C4-2B (cell line): ENCODE data around the gene SLC50A1.

Source experiments
- H3K27ac ChIP-seq: fragments of 450-650 bp; 2 replicates; pipeline ENCODE4 v1.5.1; 2017
- ZFX ChIP-seq: fragments of 450-650 bp; IDR thresholded peaks from 2 replicates; pipeline ENCODE4 v1.6.1; 2017
- TF ChIP-seq, protein P1 (sequence below): fragments of 450-650 bp; conservative IDR thresholded peaks from 2 replicates; pipeline ENCODE4 v1.5.1; 2017; ENCODE audit warnings: mild to moderate bottlenecking

Gene SLC50A1

DNA sequence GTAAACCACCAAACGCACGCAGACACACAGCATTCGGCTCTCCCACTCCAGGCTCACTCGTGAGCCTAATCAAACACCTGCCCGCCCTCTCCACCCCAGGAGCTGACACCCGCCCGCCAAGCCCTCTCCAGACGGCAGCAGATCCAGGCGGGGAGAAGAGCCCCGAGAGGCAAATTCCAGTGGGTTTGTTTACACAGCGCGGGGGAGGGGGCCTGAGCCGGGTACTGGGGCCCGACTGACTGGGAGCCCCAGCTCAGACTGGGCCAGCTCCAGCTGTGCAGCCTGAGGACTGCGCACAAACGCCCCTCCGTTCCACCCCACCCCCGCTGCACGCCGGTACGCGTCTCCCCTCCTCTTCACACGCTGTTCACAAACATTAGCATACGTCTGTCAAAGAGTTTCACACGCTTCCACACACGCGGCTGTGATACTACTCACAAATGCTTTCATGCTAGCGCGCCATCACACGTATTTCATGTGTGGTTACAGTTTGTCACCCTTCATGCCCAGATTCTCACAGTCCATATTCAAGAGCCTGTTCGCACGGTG is 9.0 kb upstream of the SLC50A1 start:
- peak overlapping the region; percentile 95 for H3K27ac ChIP-seq
- no peak for TF ChIP-seq ZFX
- TF ChIP-seq, protein P1, sequence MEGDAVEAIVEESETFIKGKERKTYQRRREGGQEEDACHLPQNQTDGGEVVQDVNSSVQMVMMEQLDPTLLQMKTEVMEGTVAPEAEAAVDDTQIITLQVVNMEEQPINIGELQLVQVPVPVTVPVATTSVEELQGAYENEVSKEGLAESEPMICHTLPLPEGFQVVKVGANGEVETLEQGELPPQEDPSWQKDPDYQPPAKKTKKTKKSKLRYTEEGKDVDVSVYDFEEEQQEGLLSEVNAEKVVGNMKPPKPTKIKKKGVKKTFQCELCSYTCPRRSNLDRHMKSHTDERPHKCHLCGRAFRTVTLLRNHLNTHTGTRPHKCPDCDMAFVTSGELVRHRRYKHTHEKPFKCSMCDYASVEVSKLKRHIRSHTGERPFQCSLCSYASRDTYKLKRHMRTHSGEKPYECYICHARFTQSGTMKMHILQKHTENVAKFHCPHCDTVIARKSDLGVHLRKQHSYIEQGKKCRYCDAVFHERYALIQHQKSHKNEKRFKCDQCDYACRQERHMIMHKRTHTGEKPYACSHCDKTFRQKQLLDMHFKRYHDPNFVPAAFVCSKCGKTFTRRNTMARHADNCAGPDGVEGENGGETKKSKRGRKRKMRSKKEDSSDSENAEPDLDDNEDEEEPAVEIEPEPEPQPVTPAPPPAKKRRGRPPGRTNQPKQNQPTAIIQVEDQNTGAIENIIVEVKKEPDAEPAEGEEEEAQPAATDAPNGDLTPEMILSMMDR, result no peak

DNA sequence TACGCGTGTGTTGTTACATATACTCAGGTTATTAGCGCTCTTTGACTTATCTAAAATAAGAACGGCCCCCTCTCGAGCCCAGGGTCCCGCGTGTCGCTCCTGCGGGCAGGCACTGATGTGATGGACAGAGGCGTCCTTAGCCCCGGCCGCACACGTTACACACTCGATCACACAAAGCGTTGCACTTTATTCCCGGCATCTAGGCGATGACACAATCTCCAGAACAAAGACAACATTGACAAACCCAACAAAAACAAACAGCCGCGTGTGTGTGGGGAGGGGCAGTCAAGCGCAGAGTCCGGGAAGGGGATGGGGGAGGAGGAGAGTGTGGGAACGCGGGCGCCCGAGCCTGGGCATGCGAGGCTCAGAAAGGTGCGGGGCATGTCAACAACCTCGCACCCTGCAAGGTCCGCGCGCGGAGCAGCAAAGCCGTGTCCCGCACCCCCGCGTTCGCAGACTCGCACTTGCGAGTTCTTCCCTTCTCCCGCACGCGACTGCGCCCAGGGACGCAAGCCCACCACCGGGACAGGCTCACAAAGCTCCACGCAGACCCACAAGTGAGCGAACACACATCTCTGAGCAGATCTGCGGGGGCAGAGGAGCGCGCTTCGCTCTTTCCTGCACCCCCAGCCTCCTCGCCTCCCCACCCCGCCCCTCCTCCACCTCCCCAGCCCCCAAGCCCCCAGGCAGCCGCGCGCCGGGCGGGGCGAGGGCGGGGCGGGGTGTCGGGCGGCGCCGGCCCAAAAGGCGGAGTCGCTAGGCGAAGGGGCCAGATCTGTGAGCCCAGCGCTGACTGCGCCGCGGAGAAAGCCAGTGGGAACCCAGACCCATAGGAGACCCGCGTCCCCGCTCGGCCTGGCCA is 8.3 kb upstream of the SLC50A1 start, which contains the start of gene EFNA1:
EFNA1 (plus strand) TSS at position 772 of the 862 bp plus-strand sequence. CDS start 102 bp downstream, outside the sequence.
- peak within 1 kb of the TSS; percentile 95 for H3K27ac ChIP-seq
- TF ChIP-seq, protein P1, result no peak
- no peak for TF ChIP-seq ZFX

DNA sequence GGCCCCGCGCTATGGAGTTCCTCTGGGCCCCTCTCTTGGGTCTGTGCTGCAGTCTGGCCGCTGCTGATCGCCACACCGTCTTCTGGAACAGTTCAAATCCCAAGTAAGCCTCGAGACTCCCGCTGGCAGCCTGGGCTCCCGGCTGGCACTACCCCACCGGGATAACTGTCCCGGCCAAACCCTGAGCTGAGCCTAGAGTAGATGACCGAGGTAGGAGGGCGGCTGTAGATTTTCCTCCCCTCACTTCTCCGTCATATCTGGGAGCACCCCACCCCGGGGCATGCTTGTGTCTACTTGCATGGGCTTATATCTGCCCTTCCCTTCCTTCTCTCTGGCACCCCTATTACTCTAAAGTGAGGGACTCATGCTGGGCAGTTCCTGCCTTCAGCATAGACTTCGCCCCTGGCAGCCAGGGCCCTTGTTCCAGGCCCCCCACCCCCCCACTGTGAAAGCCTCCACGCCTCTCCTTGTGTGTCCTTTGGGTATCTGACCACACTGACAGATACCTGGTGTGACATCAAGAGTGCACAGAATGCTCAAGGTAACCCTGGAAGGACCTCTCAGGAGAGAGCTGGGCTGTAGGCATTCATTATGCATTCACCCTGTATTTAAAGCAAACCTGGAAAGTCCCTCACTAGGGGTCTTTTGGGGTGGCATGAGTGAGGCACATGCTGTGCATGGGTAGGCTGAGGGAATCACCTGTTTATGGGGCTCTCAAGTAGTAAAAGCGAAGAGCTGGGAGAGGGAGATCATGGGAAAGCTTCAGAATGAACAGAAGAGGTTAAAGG is 7.5 kb upstream of the SLC50A1 start:
- H3K27ac ChIP-seq, result peak overlapping the region; percentile 95
- TF ChIP-seq, protein P1, result no peak
- no peak for TF ChIP-seq ZFX

DNA sequence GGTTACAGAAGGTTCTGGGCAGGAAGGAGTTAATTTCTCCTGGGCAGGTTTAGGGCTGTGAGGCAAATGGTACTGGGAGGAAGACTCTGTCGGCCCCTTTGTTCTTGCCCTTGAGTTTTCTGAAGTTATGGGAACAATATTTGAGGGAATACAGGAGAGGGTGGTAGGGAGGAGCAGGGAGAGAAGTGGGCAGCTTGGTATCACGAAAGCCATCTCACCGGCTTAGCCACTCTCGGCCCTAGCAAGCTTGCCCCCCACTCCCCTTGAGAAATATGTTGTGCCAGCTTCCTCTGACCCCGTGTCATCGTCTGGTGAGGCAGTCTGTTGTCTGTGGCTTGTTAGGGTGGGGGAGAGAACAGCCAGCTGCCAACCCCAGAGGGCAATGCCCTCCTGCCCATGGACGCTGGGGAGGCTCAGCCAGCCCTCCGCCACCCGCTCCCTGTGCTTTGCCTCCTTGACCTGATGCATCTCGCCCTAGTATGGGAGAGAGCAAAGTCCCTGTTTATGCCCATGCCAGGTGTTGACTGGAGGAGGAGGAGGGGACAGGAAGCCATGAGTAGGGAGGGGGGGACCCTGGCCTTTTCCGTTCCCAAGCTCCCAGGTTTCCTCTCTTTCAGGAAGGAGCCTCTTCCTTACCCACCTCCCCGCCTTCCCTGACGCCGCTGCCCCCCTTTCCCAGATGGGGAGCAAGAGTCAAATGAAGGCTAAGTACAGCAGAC is 6.7 kb upstream of the SLC50A1 start:
- TF ChIP-seq, protein P1, result no peak
- H3K27ac ChIP-seq, result peak overlapping the region; percentile 95

DNA sequence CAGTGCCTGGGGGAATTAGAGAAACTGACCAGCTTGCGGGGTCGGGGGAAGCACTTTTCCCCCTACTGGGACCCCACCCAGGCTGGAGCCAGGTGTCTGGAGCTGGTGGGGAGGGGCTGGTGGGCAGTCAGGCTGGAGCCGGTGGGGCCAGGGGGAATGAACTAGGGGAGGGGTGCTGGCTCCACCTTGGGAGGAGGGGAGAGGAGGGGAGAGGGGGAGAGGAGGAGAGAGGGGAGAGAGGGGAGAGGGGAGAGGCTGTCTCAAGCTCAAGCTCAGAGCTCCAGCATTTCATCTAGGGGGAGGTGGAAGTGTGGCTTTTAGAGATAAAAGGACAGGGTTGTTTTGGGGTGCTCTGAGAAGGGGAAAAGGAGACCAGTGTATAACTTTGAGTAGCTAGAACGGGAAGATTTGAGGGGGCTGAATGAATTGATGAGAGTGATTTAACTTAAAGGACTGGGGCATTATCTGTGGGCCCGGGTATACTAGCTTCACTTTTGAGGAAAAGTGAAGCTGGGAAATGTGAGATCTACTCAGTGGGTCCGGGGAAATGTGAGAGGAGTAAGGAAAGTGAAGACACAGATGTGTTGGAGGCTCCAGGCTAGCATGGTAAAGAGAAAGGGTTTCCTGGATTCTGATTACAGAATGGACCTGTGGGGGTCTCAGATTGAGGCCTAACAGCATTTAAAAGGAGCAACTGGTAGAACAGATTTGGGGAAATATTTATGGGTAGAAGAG is 5.2 kb upstream of the SLC50A1 start:
- no peak for TF ChIP-seq ZFX
- TF ChIP-seq, protein P1, result no peak
- H3K27ac ChIP-seq, result peak overlapping the region; percentile 95

DNA sequence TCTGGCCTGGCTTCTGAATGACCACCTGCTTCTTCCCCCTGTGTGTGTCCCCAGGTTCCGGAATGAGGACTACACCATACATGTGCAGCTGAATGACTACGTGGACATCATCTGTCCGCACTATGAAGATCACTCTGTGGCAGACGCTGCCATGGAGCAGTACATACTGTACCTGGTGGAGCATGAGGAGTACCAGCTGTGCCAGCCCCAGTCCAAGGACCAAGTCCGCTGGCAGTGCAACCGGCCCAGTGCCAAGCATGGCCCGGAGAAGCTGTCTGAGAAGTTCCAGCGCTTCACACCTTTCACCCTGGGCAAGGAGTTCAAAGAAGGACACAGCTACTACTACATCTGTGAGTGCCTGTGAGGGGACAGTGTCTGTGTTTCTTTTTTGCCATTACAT is 4.4 kb upstream of the SLC50A1 start:
- peak overlapping the region; percentile 95 for H3K27ac ChIP-seq
- TF ChIP-seq, protein P1, result no peak
- TF ChIP-seq ZFX, result no peak
